Spleen (tissue), 7 donors: ENCODE results near the gene NFS1.

Experiments
- CTCF ChIP-seq, 11 experiments: fragments of 200-600 bp in 7 of 11; fragments of 450-650 bp in 4 of 11; sonication (generic) in 4 of 11; IDR thresholded peaks in 8 of 11; conservative IDR thresholded peaks in 3 of 11; 1 replicate in 7 of 11; 2 replicates in 4 of 11; pipeline versions ENCODE4 v1.4.0 to v1.8.0; 2016 to 2021; ENCODE audit warnings: antibody characterized with exemption in 11 of 11, inconsistent platforms in 4 of 11, mild to moderate bottlenecking in 1 of 11
- POLR2A ChIP-seq, 3 donors: fragments of 450-650 bp; IDR thresholded peaks; one replicate each; pipeline ENCODE4 v1.5.1; 2017; ENCODE audit warnings: antibody characterized with exemption in 3 of 3, mild to moderate bottlenecking in 1 of 3
- donor health status: DM: no; HTN: no; CAD: no; lungs with moderate emphysema.
- donor health status: DM: no; HTN: no; CAD: no.
- donor health status: DM: no; HTN: no; CAD: no.

GRCh38 chr20:35710039-35710438 is 10.9 kb upstream of the NFS1 start:
- TF ChIP-seq CTCF (IDR thresholded peaks at IDR 0.05 in 8 of 11, conservative IDR thresholded peaks at IDR 0.05 in 3 of 11) (no peak), POLR2A (IDR thresholded peaks at IDR 0.05) (no peak)
